Astrocyte of the spinal cord (primary cell): ENCODE data around the gene NAA11.

Experiments
- DNase-seq: peaks from one replicate; pipeline ENCODE4 v3.0.0; 2011; ENCODE audit warnings: low read depth, low spot score
- H3K4me3 ChIP-seq: 2 replicates; pipeline ENCODE4 v1.5.1; 2011; ENCODE audit warnings: low read depth, mild to moderate bottlenecking, low read length, moderate library complexity
- in situ Hi-C: cut with HindIII; loops from 2 replicates; pipeline ENCODE4 v1.10.0; 2017; ENCODE audit warnings: low sequenced_read_pairs
- TF ChIP-seq, protein P1 (sequence below): IDR thresholded peaks from 2 replicates; pipeline ENCODE4 v1.5.1; 2012; ENCODE audit warnings: low read depth, mild to moderate bottlenecking, low read length, inconsistent platforms

NAA11 gene

DNA sequence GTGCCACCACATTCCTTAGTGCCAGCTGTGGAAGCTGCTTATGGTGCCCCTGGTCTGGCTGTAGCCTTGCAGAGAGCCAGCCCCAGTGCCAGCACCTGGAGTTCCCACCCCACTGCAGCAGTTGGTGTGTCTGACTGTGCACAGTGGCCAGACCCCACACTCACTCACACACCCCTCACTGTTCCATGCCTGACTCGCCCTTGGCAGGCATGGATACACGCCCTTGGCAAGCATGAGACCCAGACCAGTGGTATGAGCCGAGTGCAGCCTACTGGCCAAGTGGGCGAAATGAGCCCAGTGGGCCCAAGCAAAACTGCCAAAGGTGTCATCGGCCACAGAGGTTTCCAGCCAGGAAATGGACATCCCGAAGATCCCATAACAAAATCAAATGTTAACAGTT lies 27.4 kb downstream of the NAA11 start:
- H3K4me3 ChIP-seq, result no peak overlapping the region
- in situ Hi-C loops, result no loop called here
- TF ChIP-seq, protein P1, sequence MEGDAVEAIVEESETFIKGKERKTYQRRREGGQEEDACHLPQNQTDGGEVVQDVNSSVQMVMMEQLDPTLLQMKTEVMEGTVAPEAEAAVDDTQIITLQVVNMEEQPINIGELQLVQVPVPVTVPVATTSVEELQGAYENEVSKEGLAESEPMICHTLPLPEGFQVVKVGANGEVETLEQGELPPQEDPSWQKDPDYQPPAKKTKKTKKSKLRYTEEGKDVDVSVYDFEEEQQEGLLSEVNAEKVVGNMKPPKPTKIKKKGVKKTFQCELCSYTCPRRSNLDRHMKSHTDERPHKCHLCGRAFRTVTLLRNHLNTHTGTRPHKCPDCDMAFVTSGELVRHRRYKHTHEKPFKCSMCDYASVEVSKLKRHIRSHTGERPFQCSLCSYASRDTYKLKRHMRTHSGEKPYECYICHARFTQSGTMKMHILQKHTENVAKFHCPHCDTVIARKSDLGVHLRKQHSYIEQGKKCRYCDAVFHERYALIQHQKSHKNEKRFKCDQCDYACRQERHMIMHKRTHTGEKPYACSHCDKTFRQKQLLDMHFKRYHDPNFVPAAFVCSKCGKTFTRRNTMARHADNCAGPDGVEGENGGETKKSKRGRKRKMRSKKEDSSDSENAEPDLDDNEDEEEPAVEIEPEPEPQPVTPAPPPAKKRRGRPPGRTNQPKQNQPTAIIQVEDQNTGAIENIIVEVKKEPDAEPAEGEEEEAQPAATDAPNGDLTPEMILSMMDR, result no peak
- no peak for DNase-seq

DNA sequence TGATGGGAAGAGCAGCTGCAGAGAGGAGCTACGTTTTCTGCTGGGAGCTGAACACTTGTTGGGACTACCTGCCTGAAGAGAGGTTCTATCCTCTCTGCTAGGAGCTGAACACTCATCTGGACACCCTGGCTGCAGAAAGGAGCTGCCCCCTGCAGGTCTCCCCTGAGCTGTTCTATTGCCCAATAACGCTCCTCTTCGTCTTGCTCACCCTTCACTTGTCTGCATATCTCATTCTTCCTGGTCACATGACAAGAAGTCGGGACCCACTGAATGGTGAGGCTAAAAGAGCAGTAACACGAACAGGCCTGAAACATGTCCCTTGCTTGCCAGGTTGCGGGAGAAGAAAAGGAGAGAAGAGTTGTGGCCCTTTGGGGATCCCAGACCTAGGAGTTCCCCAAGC lies 27.8 kb downstream of the NAA11 start:
- in situ Hi-C loops, result no loop called here
- no peak overlapping the region for H3K4me3 ChIP-seq
- TF ChIP-seq, protein P1, result no peak
- no peak for DNase-seq

DNA sequence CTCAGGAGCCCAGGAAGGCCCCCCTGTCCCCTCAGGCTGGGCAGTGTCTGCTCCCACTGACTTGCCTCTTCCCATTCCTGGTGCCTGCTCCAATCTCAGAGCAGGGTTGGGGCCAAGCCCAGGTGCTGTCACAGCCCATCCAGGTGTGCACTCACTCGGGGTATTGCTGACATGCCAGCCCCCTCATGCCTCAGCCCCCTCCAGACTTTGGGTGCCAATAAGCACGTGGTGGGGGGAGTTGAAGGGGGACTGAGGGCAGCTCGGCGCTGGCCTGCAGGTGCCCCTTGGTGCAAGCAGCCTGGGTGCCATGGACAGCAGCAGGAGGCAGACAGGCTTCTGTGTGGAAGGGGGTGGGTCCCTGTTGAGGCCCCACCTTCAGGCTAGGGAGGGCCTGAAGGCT lies 28.4 kb downstream of the NAA11 start:
- in situ Hi-C loops, result no loop called here
- TF ChIP-seq, protein P1, result no peak
- DNase-seq, result no peak
- H3K4me3 ChIP-seq, result no peak overlapping the region

DNA sequence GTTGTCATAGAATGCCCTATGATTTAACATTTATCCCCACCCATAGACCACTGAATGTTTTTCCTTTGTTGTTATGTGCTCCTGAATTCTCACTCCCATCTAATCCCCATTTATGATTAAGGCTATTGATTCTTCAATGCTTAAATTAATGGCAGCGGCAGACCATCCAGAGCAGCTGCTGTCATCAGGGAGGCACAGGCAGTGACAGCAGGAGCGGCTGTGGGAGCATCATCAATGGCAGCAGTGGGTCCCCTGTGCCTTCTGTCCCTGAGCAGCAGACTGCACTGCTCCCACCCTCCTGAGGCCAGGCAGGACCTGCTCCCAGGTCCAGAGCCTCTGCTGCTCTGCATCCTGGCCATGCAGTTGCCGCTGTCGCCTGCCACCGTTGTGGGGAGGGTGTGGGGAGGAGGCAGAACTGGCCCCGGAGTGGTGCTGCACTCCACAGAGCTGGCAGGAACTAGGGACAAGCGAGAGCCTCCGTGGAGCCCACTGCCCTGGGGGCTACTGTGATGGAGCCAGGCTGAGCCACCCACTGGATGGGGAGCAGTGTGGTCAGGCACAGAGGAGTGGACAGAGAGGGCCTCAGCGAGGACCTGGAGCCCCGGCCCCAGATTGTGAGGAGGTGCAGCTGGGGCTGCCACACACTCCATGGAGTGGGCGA lies 29.0 kb downstream of the NAA11 start:
- TF ChIP-seq, protein P1, result no peak
- H3K4me3 ChIP-seq, result no peak overlapping the region
- in situ Hi-C loops, result no loop called here
- DNase-seq, result no peak

DNA sequence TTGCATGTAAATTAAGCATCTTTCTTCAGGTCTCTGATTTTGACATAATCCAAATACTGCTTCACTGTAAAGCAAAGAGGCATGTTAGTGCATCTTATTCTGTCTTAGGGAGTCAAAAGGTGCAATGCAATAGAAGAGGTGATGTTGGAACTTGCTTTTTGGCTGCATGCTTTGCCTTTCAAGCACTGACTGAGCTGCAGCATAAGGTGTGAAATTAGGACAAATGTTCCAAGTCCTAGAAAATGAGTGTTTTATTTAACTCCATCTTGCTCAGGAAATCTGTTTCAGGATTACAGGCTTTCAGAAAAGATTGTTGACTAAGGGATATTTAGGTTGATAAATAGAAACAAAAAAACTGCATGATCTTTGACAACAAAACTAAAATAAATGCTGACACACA lies 30.8 kb downstream of the NAA11 start:
- H3K4me3 ChIP-seq, result no peak overlapping the region
- no peak for DNase-seq
- in situ Hi-C loops, result no loop called here
- TF ChIP-seq, protein P1, result no peak

DNA sequence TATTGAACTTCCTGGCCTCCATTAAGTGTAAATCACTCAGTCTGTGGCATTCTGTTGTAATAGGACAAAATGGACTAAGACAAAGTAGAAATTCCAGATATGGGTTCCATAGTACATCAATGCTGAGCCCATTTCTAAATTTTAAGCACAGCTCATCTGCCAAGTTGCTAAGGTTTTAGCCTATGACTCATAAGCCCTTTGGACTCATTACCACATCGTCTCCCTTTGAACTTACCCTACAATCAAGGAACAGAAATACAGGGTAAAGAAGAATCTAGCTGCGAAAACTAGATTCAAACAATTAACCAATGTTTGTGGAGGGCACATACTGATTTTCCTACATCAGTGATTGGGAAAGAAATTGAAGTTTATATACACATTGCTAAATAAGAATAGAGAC lies 31.8 kb downstream of the NAA11 start:
- in situ Hi-C loops, result no loop called here
- TF ChIP-seq, protein P1, result no peak
- DNase-seq, result peak; percentile 7
- no peak overlapping the region for H3K4me3 ChIP-seq
